SU-DHL-6 (cell line): ENCODE measurements around the gene OR52H1.

Experiments
- CTCF ChIP-seq: fragments of 200-600 bp; sonication (generic); IDR thresholded peaks from one replicate; pipeline ENCODE4 v1.5.1; 2017; ENCODE audit warnings: antibody characterized with exemption, mild to moderate bottlenecking, low read length, moderate library complexity; ENCODE audit not compliant: insufficient read depth, poor library complexity, severe bottlenecking
- EZH2phosphoT487 ChIP-seq: fragments of 200-600 bp; sonication (generic), shearing (Covaris generic); conservative IDR thresholded peaks from 2 replicates; pipeline ENCODE4 v1.6.1; 2018; ENCODE audit warnings: mild to moderate bottlenecking, antibody characterized with exemption, low read length, moderate library complexity, mixed read lengths

GRCh38 chr11:5505363-5506048 lies 42.8 kb downstream of the OR52H1 start:
- no peak for TF ChIP-seq CTCF
- TF ChIP-seq EZH2phosphoT487: no peak
